Suprapubic skin (tissue), 4 donors: ENCODE data around the gene NEGR1. TPM values are rescaled to one million over a fixed set of nuclear protein-coding genes. Genes with fewer than 3 reads are reported as not detected.

Source experiments
- DNase-seq, 2 donors: peaks; one replicate each; pipeline ENCODE4 v3.0.0-alpha.2; 2019; ENCODE audit warnings: low spot score in 2 of 2
- H3K27ac ChIP-seq: fragments of 200-600 bp; sonication (generic); one replicate; pipeline ENCODE4 v1.5.1; 2019
- H3K27me3 ChIP-seq: fragments of 200-600 bp; sonication (generic); one replicate; pipeline ENCODE4 v1.5.1; 2019
- H3K36me3 ChIP-seq: fragments of 200-600 bp; sonication (generic); one replicate; pipeline ENCODE4 v1.5.1; 2019
- H3K4me1 ChIP-seq: fragments of 200-600 bp; sonication (generic); one replicate; pipeline ENCODE4 v1.5.1; 2019
- H3K4me3 ChIP-seq: fragments of 200-600 bp; sonication (generic); one replicate; pipeline ENCODE4 v1.5.1; 2019; ENCODE audit warnings: mild to moderate bottlenecking
- H3K9me3 ChIP-seq: fragments of 200-600 bp; sonication (generic); one replicate; pipeline ENCODE4 v1.5.1; 2019
- EP300 ChIP-seq: sonication (generic); formaldehyde crosslinking; IDR thresholded peaks from one replicate; pipeline ENCODE4 v1.6.1; 2017; ENCODE audit warnings: antibody characterized with exemption
- POLR2A ChIP-seq, 2 donors: fragments of 450-650 bp; IDR thresholded peaks; one replicate each; pipeline ENCODE4 v1.6.1; 2017; ENCODE audit warnings: antibody characterized with exemption in 2 of 2, mild to moderate bottlenecking in 2 of 2, moderate library complexity in 2 of 2
- POLR2AphosphoS5 ChIP-seq, 3 donors: sonication (generic); formaldehyde crosslinking; IDR thresholded peaks; one replicate each; pipeline ENCODE4 v1.6.1; 2017; ENCODE audit warnings: antibody characterized with exemption in 3 of 3
- WGBS: methylation state at CpG from one replicate; pipeline ENCODE4 v1.1.5; 2018; 5-methylcytosine and 5-hydroxymethylcytosine counted together
- total RNA-seq, 4 donors: library from RNA; depleted of rRNA; stranded (reverse); fragments of >200 nt; gene quantifications; one replicate each; pipeline ENCODE4 v1.1.0, GENCODE V29; 2016
- TF ChIP-seq, protein P1 (sequence below), 2 donors: fragments of 200-600 bp in 1 of 2; fragments of 450-650 bp in 1 of 2; sonication (generic) in 1 of 2; IDR thresholded peaks; one replicate each; pipeline ENCODE4 v1.5.1; 2016 to 2019; ENCODE audit warnings: antibody characterized with exemption in 2 of 2, mild to moderate bottlenecking in 1 of 2, moderate library complexity in 1 of 2

The NEGR1 gene
- total RNA-seq, 4 donors from 2014 or later, result 3.0 to 9.9 (median 3.8) TPM

- no peak overlapping the region for H3K27ac ChIP-seq
- no peaks in the 10 kb centered on the region for H3K27me3 ChIP-seq
- no peaks in the 10 kb centered on the region for H3K9me3 ChIP-seq
- 90% methylated on average over 1 of the region's 1 CpG for WGBS
- H3K36me3 ChIP-seq, result no peaks in the 10 kb centered on the region
- TF ChIP-seq POLR2AphosphoS5 (IDR thresholded peaks at IDR 0.05) (no peak), EP300 (no peak), POLR2A (IDR thresholded peaks at IDR 0.05) (no peak)
- no peaks in the 10 kb centered on the region for H3K4me1 ChIP-seq
- no peak overlapping the region for H3K4me3 ChIP-seq
- no peak for DNase-seq
Measured at GRCh38 chr1:71630073-71630472, 652.3 kb downstream of the NEGR1 start.

GRCh38 chr1:71625004-71625403 lies 657.3 kb downstream of the NEGR1 start:
- no peak for TF ChIP-seq POLR2AphosphoS5 (IDR thresholded peaks at IDR 0.05)
- H3K4me1 ChIP-seq, result no peaks in the 10 kb centered on the region
- DNase-seq, result no peak
- no peaks in the 10 kb centered on the region for H3K27me3 ChIP-seq
- H3K4me3 ChIP-seq, result no peak overlapping the region
- H3K27ac ChIP-seq, result no peak overlapping the region
- no peaks in the 10 kb centered on the region for H3K36me3 ChIP-seq
- no peaks in the 10 kb centered on the region for H3K9me3 ChIP-seq

- TF ChIP-seq POLR2A (IDR thresholded peaks at IDR 0.05) (no peak), POLR2AphosphoS5 (IDR thresholded peaks at IDR 0.05) (no peak), EP300 (no peak)
- TF ChIP-seq, protein P1, sequence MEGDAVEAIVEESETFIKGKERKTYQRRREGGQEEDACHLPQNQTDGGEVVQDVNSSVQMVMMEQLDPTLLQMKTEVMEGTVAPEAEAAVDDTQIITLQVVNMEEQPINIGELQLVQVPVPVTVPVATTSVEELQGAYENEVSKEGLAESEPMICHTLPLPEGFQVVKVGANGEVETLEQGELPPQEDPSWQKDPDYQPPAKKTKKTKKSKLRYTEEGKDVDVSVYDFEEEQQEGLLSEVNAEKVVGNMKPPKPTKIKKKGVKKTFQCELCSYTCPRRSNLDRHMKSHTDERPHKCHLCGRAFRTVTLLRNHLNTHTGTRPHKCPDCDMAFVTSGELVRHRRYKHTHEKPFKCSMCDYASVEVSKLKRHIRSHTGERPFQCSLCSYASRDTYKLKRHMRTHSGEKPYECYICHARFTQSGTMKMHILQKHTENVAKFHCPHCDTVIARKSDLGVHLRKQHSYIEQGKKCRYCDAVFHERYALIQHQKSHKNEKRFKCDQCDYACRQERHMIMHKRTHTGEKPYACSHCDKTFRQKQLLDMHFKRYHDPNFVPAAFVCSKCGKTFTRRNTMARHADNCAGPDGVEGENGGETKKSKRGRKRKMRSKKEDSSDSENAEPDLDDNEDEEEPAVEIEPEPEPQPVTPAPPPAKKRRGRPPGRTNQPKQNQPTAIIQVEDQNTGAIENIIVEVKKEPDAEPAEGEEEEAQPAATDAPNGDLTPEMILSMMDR (IDR thresholded peaks at IDR 0.05), result no peak
- no peaks in the 10 kb centered on the region for H3K36me3 ChIP-seq
- H3K4me3 ChIP-seq, result no peak overlapping the region
- 89% methylated on average over 1 of the region's 1 CpG for WGBS
- H3K9me3 ChIP-seq, result no peaks in the 10 kb centered on the region
- H3K4me1 ChIP-seq, result no peaks in the 10 kb centered on the region
- no peaks in the 10 kb centered on the region for H3K27me3 ChIP-seq
- no peak for DNase-seq
- H3K27ac ChIP-seq, result no peak overlapping the region
Measured at GRCh38 chr1:71623888-71624287, 658.5 kb downstream of the NEGR1 start.

GRCh38 chr1:71621785-71622184 lies 660.6 kb downstream of the NEGR1 start:
- Histone ChIP-seq H3K4me1 (no peaks in the 10 kb centered on the region), H3K36me3 (no peaks in the 10 kb centered on the region), H3K27ac (no peak overlapping the region), H3K27me3 (no peaks in the 10 kb centered on the region), H3K9me3 (no peaks in the 10 kb centered on the region), H3K4me3 (no peak overlapping the region)
- WGBS, result 79% methylated on average over 1 of the region's 1 CpG
- DNase-seq, result no peak
- TF ChIP-seq POLR2A (IDR thresholded peaks at IDR 0.05) (no peak), EP300 (no peak), POLR2AphosphoS5 (IDR thresholded peaks at IDR 0.05) (no peak)
- TF ChIP-seq, protein P1 (IDR thresholded peaks at IDR 0.05), result no peak

DNA sequence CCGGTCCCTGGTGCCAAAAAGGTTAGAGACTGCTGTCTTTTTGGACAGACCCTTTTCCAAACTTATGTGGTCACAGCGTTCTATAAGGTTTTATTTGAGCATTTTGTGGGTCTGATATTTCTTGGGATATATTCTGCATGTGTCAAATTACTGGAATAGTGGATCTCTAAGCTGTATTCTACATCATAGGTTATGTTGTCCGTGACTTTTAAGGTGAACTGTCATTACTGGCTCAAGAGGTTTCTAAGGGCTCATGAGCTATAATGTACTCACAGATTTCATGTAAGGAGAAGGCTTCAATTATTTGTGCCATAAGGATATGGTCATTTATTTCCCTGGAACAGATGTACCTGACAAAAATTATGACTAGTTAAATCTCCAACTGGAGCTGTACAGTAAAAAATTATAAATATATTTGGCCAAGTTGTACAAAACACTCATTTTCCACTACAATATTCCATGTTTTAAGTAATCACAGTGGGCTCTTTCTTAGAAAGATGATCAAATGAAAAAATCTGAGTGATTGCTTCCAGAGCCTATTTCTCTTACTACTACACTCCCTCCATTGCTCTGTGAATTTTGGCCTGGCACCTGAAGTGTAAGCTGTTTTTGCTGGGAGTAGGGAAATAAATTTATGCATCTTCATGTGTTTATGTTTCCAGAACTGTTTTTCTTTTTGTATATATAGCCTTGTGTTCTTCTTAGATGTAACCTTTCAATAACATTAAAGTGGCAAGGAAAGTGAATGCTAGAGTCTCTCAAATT lies 663.4 kb downstream of the NEGR1 start:
- TF ChIP-seq POLR2AphosphoS5 (IDR thresholded peaks at IDR 0.05), result no peak
- no peak for TF ChIP-seq EP300
- TF ChIP-seq, protein P1 (IDR thresholded peaks at IDR 0.05), result no peak
- no peak for TF ChIP-seq POLR2A (IDR thresholded peaks at IDR 0.05)
- Histone ChIP-seq H3K4me1 (no peaks in the 10 kb centered on the region), H3K4me3 (no peak overlapping the region), H3K27ac (no peak overlapping the region), H3K36me3 (no peaks in the 10 kb centered on the region), H3K9me3 (no peaks in the 10 kb centered on the region), H3K27me3 (no peaks in the 10 kb centered on the region)
- 85% methylated on average over 3 of the region's 3 CpGs for whole genome bisulfite sequencing
- DNase-seq, result no peak

DNA sequence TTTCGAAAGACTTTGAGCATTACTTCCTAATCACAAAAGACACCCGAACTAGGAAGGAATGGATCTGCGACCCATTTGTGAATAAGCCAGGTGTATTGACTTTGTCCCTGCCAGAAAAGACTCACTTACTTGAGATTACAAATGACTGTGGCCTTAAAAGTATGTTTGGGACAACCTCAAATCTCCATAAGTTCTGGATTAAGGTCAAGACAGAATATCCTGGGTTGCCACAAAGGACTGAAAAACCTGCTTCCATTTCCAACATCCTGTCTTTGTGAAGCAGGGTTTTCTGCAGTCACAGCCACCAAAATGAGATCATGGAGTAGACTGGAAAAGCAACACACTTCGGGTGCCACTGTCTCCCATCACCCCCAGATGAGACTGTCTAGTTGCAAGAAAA lies 664.1 kb downstream of the NEGR1 start:
- Histone ChIP-seq H3K36me3 (no peaks in the 10 kb centered on the region), H3K27me3 (no peaks in the 10 kb centered on the region), H3K4me1 (no peaks in the 10 kb centered on the region), H3K9me3 (no peaks in the 10 kb centered on the region), H3K27ac (no peak overlapping the region), H3K4me3 (no peak overlapping the region)
- WGBS, result 73% methylated on average over 4 of the region's 4 CpGs
- no peak for DNase-seq
- TF ChIP-seq, protein P1 (IDR thresholded peaks at IDR 0.05), result no peak
- no peak for TF ChIP-seq EP300
- no peak for TF ChIP-seq POLR2A (IDR thresholded peaks at IDR 0.05)
- no peak for TF ChIP-seq POLR2AphosphoS5 (IDR thresholded peaks at IDR 0.05)
